ENCODE measurements around the gene SHISA9. TPM values are rescaled to one million over a fixed set of nuclear protein-coding genes. Genes with fewer than 3 reads are reported as not detected.

The SHISA9 gene
- total and polyA plus RNA-seq, 7 donors: under 0.01 to 8.6 (median 3.1) TPM

DNA sequence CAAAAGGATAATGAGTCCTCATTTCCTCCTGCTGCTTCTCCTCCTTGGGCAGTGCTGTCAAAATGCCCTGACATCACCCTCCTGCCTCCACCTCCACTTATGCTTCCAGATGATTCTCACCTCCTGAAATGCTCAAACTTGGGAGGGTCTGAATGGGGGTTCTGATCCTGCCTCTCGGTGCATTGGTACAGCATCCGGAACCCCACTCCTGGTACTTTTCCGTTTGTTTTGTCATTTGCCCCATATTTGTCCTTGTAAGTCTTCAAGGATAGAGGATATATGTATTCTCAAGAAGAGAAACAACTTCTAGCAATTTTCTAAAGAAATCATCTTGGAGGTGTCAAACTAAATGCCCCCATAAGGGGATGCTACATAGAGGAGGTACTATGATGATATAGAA is 148.3 kb downstream of the SHISA9 start:
- intact Hi-C loops (cut with DNase I): no loop called here
- H3K9me3 ChIP-seq: peaks cover 0 to 9% (median 5%) of the 10 kb centered on the region in 4 donors
- no peaks in the 10 kb centered on the region for H3K36me3 ChIP-seq
- WGBS, 2 donors: 93 to 95% methylated on average over 3 of the region's 3 CpGs
- H3K4me3 ChIP-seq: no peak overlapping the region
- DNase-seq: no peak
- no peaks in the 10 kb centered on the region for H3K4me1 ChIP-seq
- H3K27me3 ChIP-seq: no peaks in the 10 kb centered on the region
- no peak overlapping the region for H3K27ac ChIP-seq
- TF ChIP-seq POLR2AphosphoS5 (IDR thresholded peaks at IDR 0.05): no peak
- TF ChIP-seq, protein P1, sequence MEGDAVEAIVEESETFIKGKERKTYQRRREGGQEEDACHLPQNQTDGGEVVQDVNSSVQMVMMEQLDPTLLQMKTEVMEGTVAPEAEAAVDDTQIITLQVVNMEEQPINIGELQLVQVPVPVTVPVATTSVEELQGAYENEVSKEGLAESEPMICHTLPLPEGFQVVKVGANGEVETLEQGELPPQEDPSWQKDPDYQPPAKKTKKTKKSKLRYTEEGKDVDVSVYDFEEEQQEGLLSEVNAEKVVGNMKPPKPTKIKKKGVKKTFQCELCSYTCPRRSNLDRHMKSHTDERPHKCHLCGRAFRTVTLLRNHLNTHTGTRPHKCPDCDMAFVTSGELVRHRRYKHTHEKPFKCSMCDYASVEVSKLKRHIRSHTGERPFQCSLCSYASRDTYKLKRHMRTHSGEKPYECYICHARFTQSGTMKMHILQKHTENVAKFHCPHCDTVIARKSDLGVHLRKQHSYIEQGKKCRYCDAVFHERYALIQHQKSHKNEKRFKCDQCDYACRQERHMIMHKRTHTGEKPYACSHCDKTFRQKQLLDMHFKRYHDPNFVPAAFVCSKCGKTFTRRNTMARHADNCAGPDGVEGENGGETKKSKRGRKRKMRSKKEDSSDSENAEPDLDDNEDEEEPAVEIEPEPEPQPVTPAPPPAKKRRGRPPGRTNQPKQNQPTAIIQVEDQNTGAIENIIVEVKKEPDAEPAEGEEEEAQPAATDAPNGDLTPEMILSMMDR (IDR thresholded peaks at IDR 0.05): no peak
- no peak for TF ChIP-seq POLR2A (IDR thresholded peaks at IDR 0.05)
- TF ChIP-seq EP300 (IDR thresholded peaks at IDR 0.05): no peak

DNA sequence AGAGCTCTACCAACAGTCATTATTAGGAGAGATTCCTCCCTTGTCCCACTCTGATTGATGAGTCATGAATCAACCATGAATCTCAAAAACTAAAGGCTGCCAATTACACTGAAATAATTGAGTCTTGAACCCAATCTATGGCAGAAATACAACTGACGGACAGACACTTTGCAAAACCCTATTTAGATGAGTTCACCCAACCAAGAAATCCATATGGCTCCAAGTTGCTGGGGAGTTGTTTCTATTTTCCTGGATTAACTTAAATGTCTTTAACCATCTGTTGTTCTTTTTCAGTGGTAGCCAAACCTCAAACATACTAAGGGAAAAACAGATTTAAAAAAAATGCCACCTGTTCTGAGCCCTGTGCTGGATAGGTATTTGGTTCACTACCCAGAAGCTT is 151.0 kb downstream of the SHISA9 start:
- intact Hi-C loops (cut with DNase I): no loop called here
- Histone ChIP-seq H3K36me3 (no peaks in the 10 kb centered on the region), H3K9me3 (peaks cover 0 to 9% (median 5%) of the 10 kb centered on the region in 4 donors), H3K27ac (no peak overlapping the region), H3K4me3 (no peak overlapping the region), H3K27me3 (no peaks in the 10 kb centered on the region), H3K4me1 (no peaks in the 10 kb centered on the region)
- DNase-seq: no peak
- 80 to 82% methylated on average over 1 of the region's 1 CpG for WGBS, 2 donors
- TF ChIP-seq, protein P1 (IDR thresholded peaks at IDR 0.05): no peak
- TF ChIP-seq EP300 (IDR thresholded peaks at IDR 0.05) (no peak), POLR2A (IDR thresholded peaks at IDR 0.05) (no peak), POLR2AphosphoS5 (IDR thresholded peaks at IDR 0.05) (no peak)

DNA sequence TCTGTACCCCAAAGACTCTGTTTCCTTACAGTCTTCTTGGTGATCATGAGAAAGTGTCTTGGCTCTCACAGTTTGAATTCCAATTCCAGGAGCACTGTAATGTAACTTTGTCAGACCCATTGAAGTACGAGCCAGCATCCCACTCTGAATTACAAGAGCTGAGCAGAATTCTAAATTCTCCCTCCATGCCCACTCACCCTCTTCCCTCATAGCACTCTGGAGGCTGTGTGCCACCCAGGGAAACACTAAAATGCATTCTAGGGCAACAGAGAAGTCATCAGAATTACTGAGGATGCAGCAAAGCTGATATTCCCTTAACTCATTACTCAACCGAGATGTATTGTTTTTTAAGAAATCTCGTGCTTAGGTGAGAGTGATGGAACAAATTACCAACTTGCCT is 154.1 kb downstream of the SHISA9 start:
- no peak for TF ChIP-seq EP300 (IDR thresholded peaks at IDR 0.05)
- TF ChIP-seq, protein P1 (IDR thresholded peaks at IDR 0.05): no peak
- TF ChIP-seq POLR2A (IDR thresholded peaks at IDR 0.05): no peak
- no peak for TF ChIP-seq POLR2AphosphoS5 (IDR thresholded peaks at IDR 0.05)
- Histone ChIP-seq H3K9me3 (peaks cover 0 to 8% (median 0%) of the 10 kb centered on the region in 4 donors), H3K4me1 (no peaks in the 10 kb centered on the region), H3K27ac (no peak overlapping the region), H3K36me3 (no peaks in the 10 kb centered on the region), H3K4me3 (no peak overlapping the region), H3K27me3 (no peaks in the 10 kb centered on the region)
- no peak for DNase-seq
- intact Hi-C loops (cut with DNase I): no loop called here
- WGBS, 2 donors: 78 to 82% methylated on average over 3 of the region's 3 CpGs

DNA sequence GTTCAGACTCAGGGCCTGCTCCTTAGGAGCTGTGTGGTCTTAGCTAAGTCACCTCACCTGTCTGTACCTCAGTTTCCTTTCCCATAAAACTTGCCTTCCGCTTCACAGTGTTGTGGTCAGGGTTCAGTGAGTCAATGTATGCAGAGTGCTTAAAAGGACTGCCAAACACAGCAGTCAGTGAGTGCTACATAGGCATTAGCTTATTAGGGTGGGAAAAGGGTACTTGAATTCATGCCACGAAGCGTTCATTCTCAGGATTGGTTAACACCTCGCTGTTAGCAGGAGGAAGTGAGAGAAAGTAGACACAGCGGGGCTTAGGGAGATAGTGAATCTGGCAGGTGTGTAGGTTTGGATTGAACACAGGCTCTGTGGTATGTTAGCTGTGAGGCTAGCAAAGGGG is 155.2 kb downstream of the SHISA9 start:
- no peak for DNase-seq
- 78 to 81% methylated on average over 5 of the region's 5 CpGs for WGBS, 2 donors

More for the DNA sequence above, 155.2 kb downstream of the SHISA9 start:
- TF ChIP-seq POLR2A (IDR thresholded peaks at IDR 0.05) (no peak), EP300 (IDR thresholded peaks at IDR 0.05) (no peak), POLR2AphosphoS5 (IDR thresholded peaks at IDR 0.05) (no peak)
- TF ChIP-seq, protein P1 (IDR thresholded peaks at IDR 0.05): no peak
- H3K9me3 ChIP-seq: peaks cover 0 to 3% (median 0%) of the 10 kb centered on the region in 4 donors
- H3K36me3 ChIP-seq: no peaks in the 10 kb centered on the region
- no peak overlapping the region for H3K27ac ChIP-seq
- H3K27me3 ChIP-seq: no peaks in the 10 kb centered on the region
- intact Hi-C loops (cut with DNase I): no loop called here
- no peak overlapping the region for H3K4me3 ChIP-seq
- no peaks in the 10 kb centered on the region for H3K4me1 ChIP-seq
